A673 (cell line): ENCODE results near the gene STYX. TPM values are rescaled to one million over a fixed set of nuclear protein-coding genes. Genes with fewer than 3 reads are reported as not detected.

Source experiments
- BruUV-seq: library from RNA; stranded (reverse); fragments of 400-500 nt; replicated peaks from 2 replicates; lab custom pipeline; 2021; lab: Mats Ljungman, UMichigan
- CTCF ChIA-PET: fragments of 300-600 bp; sonication (Branson Sonifier 250); formaldehyde crosslinking; loops from one replicate; lab custom pipeline; 2022; ENCODE audit warnings: antibody characterized with exemption; lab: Charles Lee
- POLR2A ChIA-PET: fragments of 300-600 bp; sonication (Branson Sonifier 250); formaldehyde crosslinking; loops from one replicate; lab custom pipeline; 2022; ENCODE audit warnings: antibody characterized with exemption; ENCODE audit not compliant: low non-redundant PET; lab: Charles Lee
- DNase-seq: peaks from one replicate; pipeline ENCODE4 v3.0.0-alpha.2; 2015; ENCODE audit warnings: low spot score
- H3K27ac ChIP-seq: fragments of 200-600 bp; sonication (generic); 2 replicates; pipeline ENCODE4 v1.5.1; 2016; ENCODE audit warnings: mixed run types, low read depth, mild to moderate bottlenecking, mixed read lengths, antibody characterized with exemption, low read length; ENCODE audit not compliant: poor library complexity, severe bottlenecking
- H3K27me3 ChIP-seq: fragments of 200-600 bp; sonication (generic); replicated peaks from 2 replicates; pipeline ENCODE4 v1.6.1; 2017; ENCODE audit warnings: mixed run types, low read depth, mild to moderate bottlenecking, mixed read lengths, antibody characterized with exemption, low read length; ENCODE audit not compliant: insufficient read depth, poor library complexity
- H3K36me3 ChIP-seq: fragments of 200-600 bp; sonication (generic); 2 replicates; pipeline ENCODE4 v1.6.1; 2016; ENCODE audit warnings: mixed run types, mild to moderate bottlenecking, mixed read lengths, antibody characterized with exemption, low read length; ENCODE audit not compliant: insufficient read depth, poor library complexity, severe bottlenecking
- H3K4me1 ChIP-seq: fragments of 200-600 bp; sonication (generic); 2 replicates; pipeline ENCODE4 v1.6.1; 2017; ENCODE audit warnings: mixed run types, mild to moderate bottlenecking, mixed read lengths, antibody characterized with exemption, low read length; ENCODE audit not compliant: insufficient read depth, poor library complexity, severe bottlenecking
- H3K4me3 ChIP-seq: fragments of 200-600 bp; sonication (generic); 2 replicates; pipeline ENCODE4 v1.5.1; 2016; ENCODE audit warnings: low read depth, mixed run types, mild to moderate bottlenecking, mixed read lengths, low read length; ENCODE audit not compliant: poor library complexity, severe bottlenecking
- H3K9me3 ChIP-seq: fragments of 200-600 bp; sonication (generic); 2 replicates; pipeline ENCODE4 v1.6.1; 2016; ENCODE audit warnings: mixed run types, low read depth, mild to moderate bottlenecking, mixed read lengths, antibody characterized with exemption, low read length; ENCODE audit not compliant: poor library complexity, severe bottlenecking
- CTCF ChIP-seq: fragments of 300-800, 200-600 bp; sonication (generic); conservative IDR thresholded peaks from 2 replicates; pipeline ENCODE4 v1.5.1; 2017; ENCODE audit warnings: low read depth, mild to moderate bottlenecking, antibody characterized with exemption, low read length, moderate library complexity, mixed read lengths
- EZH2 ChIP-seq: fragments of 200-600 bp; sonication (generic); IDR thresholded peaks from 2 replicates; pipeline ENCODE4 v1.6.1; 2017; ENCODE audit warnings: borderline replicate concordance, low read depth, mild to moderate bottlenecking, mixed read lengths, antibody characterized with exemption, low read length; ENCODE audit not compliant: poor library complexity, severe bottlenecking
- intact Hi-C: fragments of 100-400 bp; cut with micrococcal nuclease; formaldehyde crosslinking; loops from one replicate; pipeline ENCODE4 v1.10.0; 2022; ENCODE audit not compliant: unreplicated experiment
- total RNA-seq: library from RNA; stranded (reverse); gene quantifications from 2 replicates; pipeline ENCODE4 v1.2.3, GENCODE V29; 2021

Gene STYX
- total RNA-seq, 1 experiment from 2014 or later = 9.4 TPM

- intact Hi-C loops = no loop called here
- CTCF ChIA-PET = no interaction called here
- H3K9me3 ChIP-seq = no peaks in the 10 kb centered on the region
- no TSS peak for BruUV-seq
- peaks cover 7% of the 10 kb centered on the region for H3K4me1 ChIP-seq
- POLR2A ChIA-PET = no interaction called here
- no peak overlapping the region for H3K4me3 ChIP-seq
- no peak overlapping the region for H3K27ac ChIP-seq
- DNase-seq = no peak
- no peaks in the 10 kb centered on the region for H3K36me3 ChIP-seq
- no peaks in the 10 kb centered on the region for H3K27me3 ChIP-seq
- TF ChIP-seq EZH2 = no peak
- TF ChIP-seq CTCF = no peak
Observed at GRCh38 chr14:52738409-52738808, 8.4 kb downstream of the STYX start.

GRCh38 chr14:52740751-52741150 is 10.8 kb downstream of the STYX start:
- no peaks in the 10 kb centered on the region for H3K9me3 ChIP-seq
- DNase-seq = peak; percentile 5
- POLR2A ChIA-PET = no interaction called here
- H3K4me3 ChIP-seq = no peak overlapping the region
- CTCF ChIA-PET = no interaction called here
- intact Hi-C loops = no loop called here
- peaks cover 7% of the 10 kb centered on the region for H3K4me1 ChIP-seq
- H3K27ac ChIP-seq = no peak overlapping the region
- TF ChIP-seq CTCF = no peak
- TF ChIP-seq EZH2 = no peak
- H3K27me3 ChIP-seq = no peaks in the 10 kb centered on the region
- no TSS peak for BruUV-seq
- H3K36me3 ChIP-seq = peaks cover 4% of the 10 kb centered on the region

- TF ChIP-seq EZH2 (no peak), CTCF (no peak)
- Histone ChIP-seq H3K9me3 (no peaks in the 10 kb centered on the region), H3K36me3 (peaks cover 8% of the 10 kb centered on the region), H3K4me3 (no peak overlapping the region), H3K4me1 (peaks cover 7% of the 10 kb centered on the region), H3K27ac (no peak overlapping the region), H3K27me3 (no peaks in the 10 kb centered on the region)
- intact Hi-C loops = no loop called here
- no peak for DNase-seq
- ChIA-PET CTCF (interaction anchor here (0.5 kb wide), 1 partner anchor 33 kb away, joined by 3 read pairs; no protein-coding TSS in a partner anchor), POLR2A (no interaction called here)
- no TSS peak for BruUV-seq
Observed at GRCh38 chr14:52741865-52742264, 11.9 kb downstream of the STYX start.
